Loucy (cell line): Measurements from ENCODE around the gene WDR83.

Experiments used
- CTCF ChIP-seq: fragments of 200-600 bp; sonication (generic); conservative IDR thresholded peaks from 2 replicates; pipeline ENCODE4 v1.5.1; 2014; ENCODE audit warnings: mild to moderate bottlenecking, antibody characterized with exemption, low read length
- EZH2phosphoT487 ChIP-seq: fragments of 200-600 bp; IDR thresholded peaks from 2 replicates; pipeline ENCODE4 v1.6.1; 2018; ENCODE audit warnings: antibody characterized with exemption, mild to moderate bottlenecking, moderate library complexity, borderline replicate concordance

GRCh38 chr19:12687496-12688196 is 21.0 kb downstream of the WDR83 start, which contains the start of gene GNG14:
- TF ChIP-seq CTCF (no peak), EZH2phosphoT487 (no peak)
